ENCODE results near the gene MSMO1.
A peak's percentile ranks its signal among the peaks of the same experiment; 100 is the strongest.
"Not testable (repeated sequence)": the region's sequence is repeated elsewhere in the genome, so short reads cannot be mapped to it uniquely, and the experiment has no call there.

The MSMO1 gene

DNA sequence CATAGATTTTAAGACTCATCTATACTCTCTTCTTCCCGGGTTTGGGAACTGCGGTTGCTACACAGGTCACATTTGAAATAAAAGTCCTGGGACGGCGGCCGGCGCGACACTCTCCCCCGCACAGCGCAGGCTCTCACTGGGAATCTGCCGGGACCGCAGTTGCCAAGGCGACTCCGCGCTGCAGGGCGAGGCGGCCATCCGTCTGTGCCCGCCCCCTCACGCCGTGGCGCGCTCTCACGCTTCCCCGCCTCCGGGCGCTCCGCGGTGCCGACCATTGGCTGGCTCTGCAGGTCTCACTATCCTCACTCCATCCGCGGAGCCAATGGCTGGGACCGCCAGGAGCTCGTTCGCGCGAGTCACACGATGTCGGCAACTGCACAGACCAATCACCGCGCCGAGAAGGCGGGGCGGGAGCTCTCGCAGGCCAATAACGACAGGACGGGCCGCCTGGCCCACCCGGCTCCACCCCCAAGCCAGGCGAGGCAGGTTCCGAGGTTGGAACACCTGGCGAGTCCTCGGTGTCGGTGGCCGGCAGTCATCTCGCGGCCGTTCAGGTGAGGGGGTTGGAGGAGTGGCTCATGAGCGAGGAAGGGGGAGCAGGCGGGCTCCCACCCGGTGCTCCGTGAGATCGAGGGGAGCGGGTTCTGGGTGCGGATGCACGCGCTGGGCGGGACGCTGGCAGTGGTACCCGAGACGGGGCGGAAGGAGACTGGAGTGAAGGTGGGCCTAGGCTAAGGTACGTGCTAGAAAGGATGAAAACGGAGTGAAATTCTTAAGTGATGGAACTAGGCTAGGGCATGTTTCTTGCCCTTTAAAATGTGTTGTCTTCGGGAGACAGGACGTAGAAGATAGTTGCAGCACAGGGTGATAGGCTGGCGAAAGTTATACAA, at the start of gene MSMO1:
MSMO1 (plus strand) TSS at position 459 of the 890 bp plus-strand sequence. CDS start 5,702 bp downstream, outside the sequence.
- DNase-seq = peak; percentile 98

DNA sequence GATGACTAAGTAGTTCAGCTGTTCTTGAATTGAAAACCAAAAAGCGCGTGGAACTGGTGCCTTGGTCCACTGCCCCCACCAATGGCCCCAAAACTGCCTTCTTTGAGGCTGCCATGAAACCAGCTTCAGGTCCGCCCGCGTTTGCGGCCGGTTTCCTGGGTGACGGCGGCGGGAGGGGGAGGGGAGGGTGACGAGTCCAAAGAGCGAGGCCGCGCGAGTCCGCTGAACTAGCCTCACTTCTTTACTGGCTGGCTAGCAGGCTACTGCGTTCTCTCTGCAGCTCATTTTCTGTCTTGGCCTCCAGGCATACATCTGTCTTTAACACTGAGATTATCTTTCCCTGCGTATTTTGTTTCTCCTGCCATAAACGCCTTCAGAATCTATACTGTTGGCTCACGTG, 47.9 kb upstream of the MSMO1 start:
- DNase-seq = not testable (repeated sequence)

GRCh38 chr4:165284697-165285096, 42.8 kb upstream of the MSMO1 start:
- DNase-seq = not testable (repeated sequence)

DNA sequence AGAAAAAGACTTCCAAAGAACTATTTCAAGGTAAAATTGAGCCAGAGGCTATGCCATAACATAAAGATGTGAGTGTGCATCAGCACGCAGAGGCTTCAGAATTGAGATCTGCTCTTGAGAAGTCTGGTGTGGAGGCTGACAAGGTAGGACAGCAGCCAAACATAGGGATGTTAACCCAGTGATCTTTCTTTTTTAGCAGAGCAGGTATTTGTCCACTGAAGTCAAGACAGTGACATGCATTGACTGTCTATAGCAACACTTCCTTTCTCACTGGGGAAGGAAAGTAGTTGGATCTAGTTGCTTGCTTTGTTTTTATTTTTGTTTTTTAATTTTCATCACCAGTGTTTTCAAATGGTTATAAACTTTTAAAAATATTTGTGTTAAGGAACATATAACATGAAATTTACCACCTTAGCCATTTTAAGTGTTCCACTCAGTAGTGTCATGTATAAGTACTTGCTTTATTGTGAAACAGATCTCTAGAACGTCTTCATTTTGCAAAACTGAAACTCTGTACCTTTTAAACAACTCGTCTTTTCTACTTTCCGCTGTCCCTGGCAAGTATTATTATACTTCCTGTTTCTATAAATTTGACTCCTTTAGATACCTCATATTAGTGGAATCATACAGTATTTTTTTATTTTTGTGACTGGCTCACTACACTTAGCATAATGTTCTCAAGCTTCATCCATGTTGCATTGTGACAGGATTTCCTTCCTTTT, 40.7 kb upstream of the MSMO1 start:
- not testable (repeated sequence) for DNase-seq

GRCh38 chr4:165288226-165288625, 39.2 kb upstream of the MSMO1 start:
- DNase-seq = no peak

GRCh38 chr4:165288639-165289422, 38.6 kb upstream of the MSMO1 start:
- DNase-seq = no peak

GRCh38 chr4:165289423-165289785, 38.1 kb upstream of the MSMO1 start:
- no peak for DNase-seq

GRCh38 chr4:165293061-165293460, 34.4 kb upstream of the MSMO1 start:
- no peak for DNase-seq

DNA sequence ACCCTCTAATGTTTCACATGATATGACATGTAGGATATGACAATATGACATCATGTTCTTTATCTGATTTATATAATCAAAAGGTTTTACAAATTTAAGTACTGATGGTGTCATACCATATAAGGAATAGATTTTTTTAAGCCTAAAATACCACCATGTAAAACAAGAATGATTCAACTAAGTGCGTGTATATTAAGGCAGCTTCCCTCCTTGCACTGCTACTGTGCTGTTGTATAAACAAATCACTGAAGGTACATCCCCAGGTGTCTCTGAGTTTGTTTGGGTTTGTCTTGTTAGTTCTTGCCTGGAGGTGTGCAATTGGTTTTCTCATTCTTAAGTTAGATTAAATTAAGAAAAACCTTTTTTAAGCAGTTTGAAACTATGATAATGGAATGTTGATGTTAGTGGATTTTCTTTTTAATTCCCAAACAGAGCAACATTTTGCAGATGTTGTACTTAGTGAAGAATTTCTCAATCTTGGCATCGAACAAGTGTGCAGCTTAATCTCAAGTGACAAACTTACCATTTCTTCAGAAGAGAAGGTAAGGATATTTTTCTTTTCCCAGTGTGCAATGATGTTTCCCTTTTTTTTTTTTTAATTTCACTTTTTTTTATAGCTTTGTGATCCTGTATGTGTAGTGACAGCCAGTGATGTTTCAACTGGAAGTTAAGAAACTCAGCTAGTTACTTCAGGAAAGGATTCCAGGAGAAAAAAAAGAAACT, 33.4 kb upstream of the MSMO1 start:
- no peak for DNase-seq

DNA sequence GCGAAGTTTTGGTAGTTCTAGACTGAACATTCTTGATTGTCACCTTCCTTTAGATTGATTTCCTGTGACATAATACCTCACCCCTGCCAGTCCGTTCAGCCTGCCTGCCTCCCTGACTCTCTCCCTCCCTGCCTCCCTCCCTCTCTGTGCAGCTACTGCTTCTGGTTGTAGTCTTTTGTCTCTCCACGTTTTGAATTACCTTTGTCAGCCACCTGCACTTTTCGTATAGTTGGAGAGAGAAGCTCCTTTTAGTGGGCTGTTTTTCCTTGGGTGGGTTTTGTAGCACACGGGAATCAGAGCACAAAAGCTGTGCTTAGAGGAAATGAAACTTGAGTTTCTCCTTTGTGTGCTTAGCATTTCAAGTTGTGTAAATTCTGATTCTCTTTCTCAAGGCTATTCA, 32.6 kb upstream of the MSMO1 start:
- no peak for DNase-seq

DNA sequence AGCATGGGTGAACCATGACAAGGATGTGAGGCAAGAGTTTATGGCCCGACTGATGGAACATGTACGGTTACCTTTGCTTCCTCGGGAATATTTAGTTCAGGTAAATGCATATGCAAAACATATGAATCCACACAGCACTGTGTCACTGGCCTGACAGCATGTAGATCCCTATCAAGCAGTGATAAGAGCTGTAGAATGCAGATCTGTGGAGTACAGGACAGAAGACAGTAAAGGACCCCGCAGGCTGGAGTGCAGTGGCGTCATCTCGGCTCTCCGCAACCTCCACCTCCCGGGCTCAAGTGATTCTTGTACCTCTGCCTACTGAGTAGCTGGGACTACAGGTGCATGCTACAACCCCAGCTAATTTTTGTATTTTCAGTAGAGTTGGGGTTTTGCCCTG, 29.8 kb upstream of the MSMO1 start:
- no peak for DNase-seq

DNA sequence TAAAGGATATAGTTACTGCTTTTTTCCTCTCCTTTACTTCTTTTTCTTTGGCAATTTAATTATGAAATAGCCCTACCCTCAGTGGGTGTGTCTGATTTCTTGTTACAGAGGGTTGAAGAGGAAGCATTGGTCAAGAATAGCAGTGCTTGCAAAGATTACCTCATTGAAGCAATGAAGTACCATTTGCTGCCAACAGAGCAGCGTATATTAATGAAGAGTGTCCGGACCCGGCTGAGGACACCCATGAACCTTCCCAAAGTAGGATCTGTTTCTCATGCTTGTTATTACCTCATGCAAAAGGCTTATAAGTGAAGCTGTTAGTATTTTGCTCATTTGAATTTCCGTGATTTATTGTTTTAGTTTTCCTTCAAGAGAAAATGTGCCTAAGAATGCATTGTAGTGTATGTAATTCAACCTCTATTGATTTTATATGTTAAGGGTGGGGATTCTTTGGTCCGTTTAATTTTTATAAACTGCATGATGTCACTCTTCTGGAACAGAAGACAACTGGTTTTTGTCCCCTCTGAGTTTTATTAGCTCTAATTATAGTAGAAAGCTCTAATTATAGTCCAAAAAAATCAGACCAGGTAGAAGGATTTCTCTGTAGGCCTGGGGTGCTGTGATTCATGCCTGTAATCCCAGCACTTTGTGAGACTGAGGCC, 27.9 kb upstream of the MSMO1 start:
- DNase-seq = peak; percentile 3

GRCh38 chr4:165301833-165302232, 25.6 kb upstream of the MSMO1 start:
- no peak for DNase-seq

DNA sequence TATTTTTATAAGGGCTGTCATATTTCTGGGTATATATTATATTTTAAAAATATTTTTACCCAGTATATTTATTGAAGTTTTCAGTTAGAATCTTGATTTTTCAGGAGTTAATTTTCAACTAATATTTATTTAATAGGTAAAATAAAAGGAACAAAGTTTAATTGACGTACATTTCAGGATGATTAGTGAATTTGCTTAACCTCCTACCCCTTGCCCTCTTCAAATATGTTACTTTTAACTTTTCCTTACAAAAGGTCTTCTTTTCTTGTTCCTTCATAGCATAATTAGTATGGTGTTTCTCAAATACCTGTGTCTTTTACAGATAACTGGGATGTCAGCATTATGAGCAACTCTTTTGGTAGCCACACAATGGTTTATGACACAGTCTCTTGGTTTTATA, 24.8 kb upstream of the MSMO1 start:
- no peak for DNase-seq

- DNase-seq = no peak
Measured at GRCh38 chr4:165308166-165308565, 19.3 kb upstream of the MSMO1 start.

GRCh38 chr4:165308606-165309005, 18.9 kb upstream of the MSMO1 start:
- DNase-seq = no peak

DNA sequence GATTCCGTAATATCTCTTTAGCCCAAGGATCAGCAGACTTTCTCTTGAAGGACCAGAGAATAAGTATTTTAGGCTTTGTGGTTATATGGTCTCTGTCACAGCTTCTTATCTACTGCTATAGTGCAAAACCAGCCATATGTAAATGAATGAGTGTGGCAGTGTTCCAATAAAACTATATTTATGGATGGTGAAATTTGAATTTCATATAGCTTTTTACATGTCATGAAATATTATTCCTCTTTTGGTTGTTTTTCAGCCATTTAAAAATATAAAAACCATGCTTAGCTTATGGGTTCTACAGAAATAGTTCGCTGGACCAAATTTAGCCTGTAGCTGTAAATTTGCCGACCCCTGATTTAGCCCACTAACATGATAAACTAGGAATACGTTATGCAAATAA, 18.0 kb upstream of the MSMO1 start:
- no peak for DNase-seq

- no peak for DNase-seq
Measured at GRCh38 chr4:165312506-165312905, 15.0 kb upstream of the MSMO1 start.

DNA sequence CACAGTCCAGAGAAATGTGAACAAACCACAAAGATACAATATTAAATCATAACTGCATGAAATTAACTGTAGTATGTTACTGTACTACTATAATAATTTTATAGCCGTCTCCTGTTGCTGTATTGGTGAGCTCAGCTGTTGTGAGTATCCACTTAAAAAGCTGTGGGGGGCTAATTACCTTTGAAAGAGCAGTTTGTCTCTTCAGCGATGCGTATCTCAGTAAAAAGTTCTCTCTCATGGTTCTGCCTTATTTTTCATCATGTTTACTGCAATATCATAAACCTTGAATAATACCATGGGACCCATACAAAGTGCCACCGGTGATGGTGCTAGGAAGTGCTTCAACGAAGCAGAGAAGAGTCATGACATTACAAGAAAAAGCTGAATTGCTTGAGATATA, 8.4 kb upstream of the MSMO1 start:
- no peak for DNase-seq

DNA sequence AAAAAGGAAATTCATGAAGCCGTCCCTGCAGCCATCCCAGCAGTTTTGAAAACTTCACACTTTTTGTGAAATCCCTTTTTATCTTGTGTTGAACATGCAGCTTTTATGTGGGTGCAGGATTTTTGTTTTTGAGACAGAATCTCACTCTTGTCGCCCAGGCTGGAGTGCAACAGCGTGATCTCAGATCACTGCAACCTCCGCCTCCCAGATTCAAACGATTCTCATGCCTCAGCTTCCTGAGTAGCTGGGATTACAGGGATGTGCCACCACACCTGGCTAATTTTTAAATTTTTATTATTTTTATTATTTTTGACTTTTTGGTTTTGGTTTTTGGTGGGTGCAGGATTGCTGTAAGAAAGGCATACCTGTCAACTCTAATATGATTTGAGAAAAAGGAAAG, 8.0 kb upstream of the MSMO1 start:
- no peak for DNase-seq

- no peak for DNase-seq
Measured at GRCh38 chr4:165324236-165324917, 3.1 kb upstream of the MSMO1 start.

DNA sequence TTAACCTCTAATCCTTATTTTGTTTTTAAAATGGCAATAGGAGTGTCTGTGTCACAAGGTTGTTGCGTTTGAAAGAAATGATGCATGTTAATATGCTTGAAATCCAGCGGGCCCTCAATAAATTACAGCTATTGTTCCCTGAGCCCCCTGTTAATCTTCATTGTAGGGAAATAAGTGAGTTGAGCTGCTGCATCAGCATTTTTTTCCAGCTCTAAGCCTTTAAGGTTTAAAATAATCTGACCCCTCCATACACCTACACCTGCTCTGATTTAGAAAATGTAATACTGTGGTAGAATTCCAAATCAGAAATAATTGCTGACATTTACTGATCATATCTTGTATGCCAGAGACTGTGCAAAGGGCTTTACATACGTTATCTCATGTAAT, 2.6 kb upstream of the MSMO1 start:
- no peak for DNase-seq

Data from NCI-H82 (cell line).